Mesendoderm (in vitro differentiated cells): Measurements from ENCODE around the gene TSHZ3.

Source experiments
- DNase-seq: peaks from one replicate; pipeline ENCODE4 v3.0.0; 2013
- H2AK5ac ChIP-seq: 2 replicates; pipeline ENCODE4 v1.6.1; 2013; ENCODE audit warnings: low read length, inconsistent platforms
- H2BK120ac ChIP-seq: 2 replicates; pipeline ENCODE4 v1.6.1; 2013; ENCODE audit warnings: low read depth, mild to moderate bottlenecking, low read length, moderate library complexity, mixed read lengths
- H2BK15ac ChIP-seq: replicated peaks from 2 replicates; pipeline ENCODE4 v1.6.1; 2013; ENCODE audit warnings: low read depth, mild to moderate bottlenecking, moderate library complexity
- H2BK5ac ChIP-seq: 2 replicates; pipeline ENCODE4 v1.6.1; 2013; ENCODE audit warnings: low read length, inconsistent platforms
- H3K18ac ChIP-seq: 2 replicates; pipeline ENCODE4 v1.6.1; 2013; ENCODE audit warnings: mild to moderate bottlenecking, low read length, mixed read lengths
- H3K23ac ChIP-seq: one replicate; pipeline ENCODE4 v1.6.1; 2013; ENCODE audit warnings: low read length
- H3K27ac ChIP-seq: 2 replicates; pipeline ENCODE4 v1.5.1; 2013; ENCODE audit warnings: low read depth, mild to moderate bottlenecking, inconsistent platforms, low read length, moderate library complexity
- H3K27me3 ChIP-seq: 2 replicates; pipeline ENCODE4 v1.6.1; 2013; ENCODE audit warnings: low read length, control low read depth, mild to moderate bottlenecking, inconsistent platforms; ENCODE audit not compliant: insufficient read depth, poor library complexity
- H3K36me3 ChIP-seq: 2 replicates; pipeline ENCODE4 v1.6.1; 2013; ENCODE audit warnings: low read length, inconsistent platforms; ENCODE audit not compliant: control insufficient read depth, insufficient read depth
- H3K4ac ChIP-seq: one replicate; pipeline ENCODE4 v1.6.1; 2013; ENCODE audit warnings: low read depth, mild to moderate bottlenecking, low read length, moderate library complexity
- H3K4me1 ChIP-seq: 2 replicates; pipeline ENCODE4 v1.6.1; 2013; ENCODE audit warnings: low read depth, low read length, inconsistent platforms; ENCODE audit not compliant: control insufficient read depth
- H3K4me2 ChIP-seq: 2 replicates; pipeline ENCODE4 v1.6.1; 2013; ENCODE audit warnings: low read length
- H3K4me3 ChIP-seq: 2 replicates; pipeline ENCODE4 v1.5.1; 2013; ENCODE audit warnings: mild to moderate bottlenecking, low read length
- H3K56ac ChIP-seq: one replicate; pipeline ENCODE4 v1.6.1; 2013; ENCODE audit warnings: low read length
- H3K79me1 ChIP-seq: 2 replicates; pipeline ENCODE4 v1.6.1; 2013; ENCODE audit warnings: low read length, inconsistent platforms
- H3K79me2 ChIP-seq: 2 replicates; pipeline ENCODE4 v1.6.1; 2013; ENCODE audit warnings: mild to moderate bottlenecking, low read length; ENCODE audit not compliant: control insufficient read depth, insufficient read depth
- H3K9ac ChIP-seq: 2 replicates; pipeline ENCODE4 v1.6.1; 2013; ENCODE audit warnings: low read length, inconsistent platforms
- H4K5ac ChIP-seq: one replicate; pipeline ENCODE4 v1.6.1; 2013; ENCODE audit warnings: low read length
- H4K8ac ChIP-seq: one replicate; pipeline ENCODE4 v1.6.1; 2013; ENCODE audit warnings: low read depth, mild to moderate bottlenecking, control low read depth, low read length, moderate library complexity
- WGBS: extraction: QIAGEN DNeasy Blood & Tissue Kit; methylation state at CpG from one replicate; pipeline ENCODE4 v1.1.7; 2013; ENCODE audit warnings: low lambda C conversion rate, missing lambda C conversion rate; ENCODE audit not compliant: insufficient coverage; ENCODE audit errors: extremely low coverage; 5-methylcytosine and 5-hydroxymethylcytosine counted together

TSHZ3 gene

DNA sequence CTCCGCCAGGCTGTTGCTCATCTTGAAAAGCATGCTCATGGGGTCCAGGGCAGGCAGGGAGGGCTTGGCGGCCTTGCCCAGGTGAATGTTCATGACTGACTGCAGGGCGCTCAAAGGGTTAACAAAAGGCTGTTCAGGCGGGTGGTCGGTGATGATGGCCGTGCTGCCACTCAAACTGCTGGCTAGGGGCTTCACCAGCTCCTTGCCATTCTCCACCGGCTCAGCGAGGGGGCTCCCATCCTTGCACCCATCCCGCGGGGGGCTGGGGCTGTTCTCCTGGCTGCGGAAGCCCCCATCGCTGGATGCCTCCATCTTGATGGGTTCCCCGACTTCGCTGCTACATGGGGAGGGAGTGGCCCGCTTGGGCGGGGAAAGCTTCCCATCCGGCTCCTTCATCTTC, 71.7 kb downstream of the TSHZ3 start:
- Histone ChIP-seq H3K4me1 (no peaks in the 10 kb centered on the region), H3K27ac (no peak overlapping the region), H3K4ac (no peak overlapping the region), H3K4me3 (no peak overlapping the region), H2BK15ac (no peak overlapping the region), H2AK5ac (no peak overlapping the region), H3K79me1 (peaks cover 2% of the 10 kb centered on the region), H3K18ac (no peak overlapping the region), H4K5ac (no peak overlapping the region), H2BK5ac (no peak overlapping the region), H3K79me2 (no peaks in the 10 kb centered on the region), H3K36me3 (no peaks in the 10 kb centered on the region), H3K9ac (no peak overlapping the region), H3K23ac (no peak overlapping the region), H3K56ac (no peak overlapping the region), H3K4me2 (no peak overlapping the region), H3K27me3 (no peaks in the 10 kb centered on the region), H4K8ac (no peak overlapping the region), H2BK120ac (no peak overlapping the region)
- DNase-seq, result no peak
- no CpG with 5 or more reads among the region's 17 CpGs for WGBS

- H3K27me3 ChIP-seq, result no peaks in the 10 kb centered on the region
- no peak for DNase-seq
- no peak overlapping the region for H3K27ac ChIP-seq
- H2BK5ac ChIP-seq, result no peak overlapping the region
- no peaks in the 10 kb centered on the region for H3K79me1 ChIP-seq
- H4K5ac ChIP-seq, result no peak overlapping the region
- H2BK15ac ChIP-seq, result no peak overlapping the region
- H3K9ac ChIP-seq, result no peak overlapping the region
- no peak overlapping the region for H3K4me3 ChIP-seq
- no peak overlapping the region for H2AK5ac ChIP-seq
- H3K4me1 ChIP-seq, result no peaks in the 10 kb centered on the region
- no peaks in the 10 kb centered on the region for H3K36me3 ChIP-seq
- no peak overlapping the region for H4K8ac ChIP-seq
- no peak overlapping the region for H3K18ac ChIP-seq
- H3K4me2 ChIP-seq, result no peak overlapping the region
- H3K79me2 ChIP-seq, result no peaks in the 10 kb centered on the region
- H2BK120ac ChIP-seq, result no peak overlapping the region
- no peak overlapping the region for H3K23ac ChIP-seq
- no peak overlapping the region for H3K4ac ChIP-seq
- H3K56ac ChIP-seq, result no peak overlapping the region
- no CpG with 5 or more reads among the region's 16 CpGs for whole genome bisulfite sequencing
Observed at GRCh38 chr19:31276831-31277230, 72.4 kb downstream of the TSHZ3 start.

DNA sequence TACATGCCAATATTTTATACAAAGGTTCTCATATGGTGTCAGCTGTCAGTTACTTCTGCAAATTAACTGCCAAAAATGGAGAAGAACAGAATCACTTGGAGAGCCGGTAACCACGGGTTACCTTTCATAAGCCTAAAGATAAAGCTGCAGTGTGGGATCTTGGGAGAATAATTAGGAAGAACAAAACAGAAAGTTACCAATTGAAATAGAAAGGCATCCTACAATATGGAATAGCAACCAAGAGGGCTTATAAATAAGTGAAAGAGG, 74.2 kb downstream of the TSHZ3 start:
- Histone ChIP-seq H2AK5ac (no peak overlapping the region), H3K4me1 (no peaks in the 10 kb centered on the region), H3K23ac (no peak overlapping the region), H3K4me2 (no peak overlapping the region), H3K79me2 (no peaks in the 10 kb centered on the region), H3K18ac (no peak overlapping the region), H2BK5ac (no peak overlapping the region), H3K27ac (no peak overlapping the region), H3K4ac (no peak overlapping the region), H3K56ac (no peak overlapping the region), H3K4me3 (no peak overlapping the region), H3K79me1 (no peaks in the 10 kb centered on the region), H4K5ac (no peak overlapping the region), H2BK120ac (no peak overlapping the region), H3K36me3 (no peaks in the 10 kb centered on the region), H3K27me3 (no peaks in the 10 kb centered on the region), H4K8ac (no peak overlapping the region), H2BK15ac (no peak overlapping the region), H3K9ac (no peak overlapping the region)
- WGBS, result no CpG with 5 or more reads among the region's 2 CpGs
- no peak for DNase-seq

DNA sequence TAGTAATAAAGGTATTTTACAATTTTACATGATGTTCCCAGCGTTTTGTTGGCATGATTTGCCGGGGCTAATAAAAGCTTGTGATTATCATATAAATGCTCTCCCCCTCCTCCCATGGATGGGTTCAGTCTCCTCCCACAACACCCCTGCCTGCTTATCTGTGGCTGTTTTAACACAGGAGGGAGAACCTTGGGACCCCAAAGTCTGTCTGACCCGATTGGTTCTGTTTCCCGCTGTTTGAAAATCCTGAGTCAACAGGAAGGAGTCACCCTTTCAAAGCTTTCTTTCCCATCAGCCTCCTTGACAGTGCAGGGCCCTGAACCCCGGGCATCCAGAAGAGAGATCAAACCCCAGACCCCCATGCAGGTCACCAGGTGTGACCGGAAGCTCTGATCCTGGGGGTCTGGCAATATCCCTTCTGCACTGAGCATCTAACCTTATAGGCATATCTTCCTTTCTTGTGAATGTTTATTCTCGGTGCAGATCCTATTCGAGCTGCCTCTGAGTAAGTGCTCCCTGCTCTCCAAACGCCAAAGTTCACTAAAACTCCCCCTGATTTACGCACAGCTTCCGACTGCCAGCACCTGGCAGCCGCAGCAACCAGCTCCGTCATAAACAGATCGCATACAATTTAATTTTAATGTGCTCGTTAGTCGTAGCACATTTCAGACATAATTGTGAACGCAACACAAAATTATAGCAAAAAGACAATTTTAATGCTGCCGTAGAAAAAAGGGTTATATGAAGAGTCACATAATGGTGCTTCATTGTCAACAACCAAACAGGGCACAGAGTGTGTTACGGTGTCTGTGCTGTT, 74.8 kb downstream of the TSHZ3 start:
- Histone ChIP-seq H3K18ac (no peak overlapping the region), H2BK5ac (no peak overlapping the region), H3K4ac (no peak overlapping the region), H2BK15ac (no peak overlapping the region), H3K56ac (no peak overlapping the region), H3K27me3 (no peaks in the 10 kb centered on the region), H3K4me1 (no peaks in the 10 kb centered on the region), H3K23ac (no peak overlapping the region), H3K36me3 (no peaks in the 10 kb centered on the region), H2AK5ac (no peak overlapping the region), H3K4me3 (no peak overlapping the region), H2BK120ac (no peak overlapping the region), H3K9ac (no peak overlapping the region), H3K4me2 (no peak overlapping the region), H3K79me1 (no peaks in the 10 kb centered on the region), H3K27ac (no peak overlapping the region), H3K79me2 (no peaks in the 10 kb centered on the region), H4K8ac (no peak overlapping the region), H4K5ac (no peak overlapping the region)
- DNase-seq, result no peak
- no CpG with 5 or more reads among the region's 19 CpGs for WGBS

DNA sequence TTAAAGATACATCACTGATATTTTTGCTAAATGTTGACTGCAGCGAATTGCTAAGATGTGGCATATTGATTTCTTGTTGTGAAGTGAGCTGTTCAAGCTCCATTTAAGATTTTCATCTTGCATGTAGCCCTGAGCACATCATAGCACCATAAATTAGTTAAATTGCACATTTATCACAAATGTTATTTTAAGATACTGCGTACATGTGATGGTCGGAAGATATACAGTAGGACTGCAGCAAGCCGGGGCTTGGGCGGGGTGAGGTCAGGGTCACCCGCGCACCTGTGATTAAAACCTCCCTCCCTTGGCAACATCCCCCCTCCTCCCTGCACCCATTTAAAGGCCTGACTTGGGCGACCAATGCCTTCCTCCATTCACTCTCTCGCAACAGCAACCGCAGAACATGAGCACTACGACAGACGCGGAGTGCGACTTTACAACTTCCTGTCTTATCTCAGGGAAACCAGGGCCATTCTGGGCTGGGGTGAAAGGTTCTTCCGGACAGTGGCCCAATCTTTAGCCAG, 76.6 kb downstream of the TSHZ3 start:
- H3K79me1 ChIP-seq, result no peaks in the 10 kb centered on the region
- H4K8ac ChIP-seq, result no peak overlapping the region
- no peak overlapping the region for H3K18ac ChIP-seq
- no peak overlapping the region for H4K5ac ChIP-seq
- no peak overlapping the region for H3K4me3 ChIP-seq
- H3K4me2 ChIP-seq, result no peak overlapping the region
- no peak overlapping the region for H3K56ac ChIP-seq
- no peaks in the 10 kb centered on the region for H3K4me1 ChIP-seq
- H2BK15ac ChIP-seq, result no peak overlapping the region
- H2BK5ac ChIP-seq, result no peak overlapping the region
- H3K36me3 ChIP-seq, result no peaks in the 10 kb centered on the region
- no peak overlapping the region for H3K27ac ChIP-seq
- H3K79me2 ChIP-seq, result no peaks in the 10 kb centered on the region
- no peak overlapping the region for H3K4ac ChIP-seq
- no peak overlapping the region for H2AK5ac ChIP-seq
- H3K9ac ChIP-seq, result no peak overlapping the region
- DNase-seq, result no peak
- H3K23ac ChIP-seq, result no peak overlapping the region
- no CpG with 5 or more reads among the region's 15 CpGs for WGBS
- no peaks in the 10 kb centered on the region for H3K27me3 ChIP-seq
- H2BK120ac ChIP-seq, result no peak overlapping the region
